Urinary bladder (tissue), 4 donors: ENCODE measurements around the gene MXD1. TPM values are rescaled to one million over a fixed set of nuclear protein-coding genes. Genes with fewer than 3 reads are reported as not detected.
"Not testable (repeated sequence)": the region's sequence is repeated elsewhere in the genome, so short reads cannot be mapped to it uniquely, and the experiment has no call there.

Source experiments
- DNase-seq: peaks from one replicate; pipeline ENCODE4 v3.0.0-alpha.2; 2015; ENCODE audit errors: extremely low spot score
- H3K27ac ChIP-seq: one replicate; pipeline ENCODE4 v1.5.1; 2013; ENCODE audit warnings: low read depth, mild to moderate bottlenecking, moderate library complexity
- H3K36me3 ChIP-seq: one replicate; pipeline ENCODE4 v1.6.1; 2013; ENCODE audit warnings: mild to moderate bottlenecking, moderate library complexity; ENCODE audit not compliant: insufficient read depth
- H3K4me1 ChIP-seq: one replicate; pipeline ENCODE4 v1.6.1; 2013; ENCODE audit warnings: mild to moderate bottlenecking, moderate library complexity; ENCODE audit not compliant: insufficient read depth
- H3K4me3 ChIP-seq: one replicate; pipeline ENCODE4 v1.5.1; 2013; ENCODE audit warnings: low read depth, low read length
- WGBS: extraction: QIAGEN DNeasy Blood & Tissue Kit; methylation state at CpG from one replicate; pipeline ENCODE4 v1.1.7; 2013; 5-methylcytosine and 5-hydroxymethylcytosine counted together
- polyA plus RNA-seq: library from polyadenylated mRNA; stranded (reverse); fragments of 200-250 nt; gene quantifications from one replicate; pipeline ENCODE4 v1.2.3, GENCODE V29; 2013
- total RNA-seq: library from RNA; depleted of rRNA; stranded (reverse); fragments of >200 nt; gene quantifications from one replicate; pipeline ENCODE4 v1.2.3, GENCODE V29; 2014
- donor health status: healthy with polysubstance abuse.
- donor health status: healthy.

The MXD1 gene, protein sequence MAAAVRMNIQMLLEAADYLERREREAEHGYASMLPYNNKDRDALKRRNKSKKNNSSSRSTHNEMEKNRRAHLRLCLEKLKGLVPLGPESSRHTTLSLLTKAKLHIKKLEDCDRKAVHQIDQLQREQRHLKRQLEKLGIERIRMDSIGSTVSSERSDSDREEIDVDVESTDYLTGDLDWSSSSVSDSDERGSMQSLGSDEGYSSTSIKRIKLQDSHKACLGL
- total RNA-seq, result 10.2 TPM
- polyA plus RNA-seq, result 6.5 TPM

GRCh38 chr2:69914950-69915945 is at the start of gene MXD1:
MXD1 (plus strand) TSS chr2:69915109; CDS start chr2:69915331, 222 bp downstream.
- peak within 1 kb of the TSS; percentile 92 for H3K4me3 ChIP-seq
- WGBS, result under 1% methylated on average over 81 of the region's 81 CpGs
- H3K27ac ChIP-seq, result peak within 1 kb of the TSS; percentile 94
- no peaks in the 10 kb centered on the region for H3K36me3 ChIP-seq
- H3K4me1 ChIP-seq, result no peaks in the 10 kb centered on the region
- peak; percentile 100 for DNase-seq

- DNase-seq, result no peak
- no peaks in the 10 kb centered on the region for H3K4me1 ChIP-seq
- 94% methylated on average over 4 of the region's 4 CpGs for WGBS
- H3K4me3 ChIP-seq, result no peak overlapping the region
- H3K27ac ChIP-seq, result no peak overlapping the region
- no peaks in the 10 kb centered on the region for H3K36me3 ChIP-seq
Measured at GRCh38 chr2:69888451-69888850, 26.5 kb upstream of the MXD1 start.

- Histone ChIP-seq H3K27ac (no peak overlapping the region), H3K4me3 (no peak overlapping the region), H3K36me3 (no peaks in the 10 kb centered on the region), H3K4me1 (no peaks in the 10 kb centered on the region)
- DNase-seq, result no peak
Measured at GRCh38 chr2:69889302-69889701, 25.6 kb upstream of the MXD1 start.

DNA sequence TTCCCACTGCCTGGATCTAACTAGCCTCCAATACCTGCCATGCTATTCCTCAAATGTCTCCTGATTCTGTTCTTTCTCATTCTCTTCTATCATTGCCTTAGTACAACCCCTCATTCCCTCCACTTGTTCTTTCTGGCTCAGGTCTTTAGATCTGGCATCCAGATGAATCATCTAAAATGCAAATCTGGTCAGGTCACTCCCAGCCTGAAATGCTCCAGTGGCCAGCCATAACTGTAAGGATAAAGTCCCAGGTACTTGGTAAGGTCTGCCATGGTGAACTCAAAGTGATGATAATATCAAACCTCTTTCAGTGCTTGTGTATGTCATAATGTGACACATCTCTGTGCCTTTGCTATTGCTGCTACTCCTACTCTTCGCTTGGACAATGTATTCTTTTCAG is 24.0 kb upstream of the MXD1 start:
- no peak overlapping the region for H3K4me3 ChIP-seq
- WGBS, result 91% methylated on average over 1 of the region's 1 CpG
- H3K36me3 ChIP-seq, result no peaks in the 10 kb centered on the region
- H3K27ac ChIP-seq, result no peak overlapping the region
- peaks cover 2% of the 10 kb centered on the region for H3K4me1 ChIP-seq
- no peak for DNase-seq

GRCh38 chr2:69892838-69893424 is 22.0 kb upstream of the MXD1 start:
- H3K4me3 ChIP-seq, result peak overlapping the region; percentile 68
- H3K27ac ChIP-seq, result not testable (repeated sequence)
- 92% methylated on average over 7 of the region's 7 CpGs for WGBS

DNA sequence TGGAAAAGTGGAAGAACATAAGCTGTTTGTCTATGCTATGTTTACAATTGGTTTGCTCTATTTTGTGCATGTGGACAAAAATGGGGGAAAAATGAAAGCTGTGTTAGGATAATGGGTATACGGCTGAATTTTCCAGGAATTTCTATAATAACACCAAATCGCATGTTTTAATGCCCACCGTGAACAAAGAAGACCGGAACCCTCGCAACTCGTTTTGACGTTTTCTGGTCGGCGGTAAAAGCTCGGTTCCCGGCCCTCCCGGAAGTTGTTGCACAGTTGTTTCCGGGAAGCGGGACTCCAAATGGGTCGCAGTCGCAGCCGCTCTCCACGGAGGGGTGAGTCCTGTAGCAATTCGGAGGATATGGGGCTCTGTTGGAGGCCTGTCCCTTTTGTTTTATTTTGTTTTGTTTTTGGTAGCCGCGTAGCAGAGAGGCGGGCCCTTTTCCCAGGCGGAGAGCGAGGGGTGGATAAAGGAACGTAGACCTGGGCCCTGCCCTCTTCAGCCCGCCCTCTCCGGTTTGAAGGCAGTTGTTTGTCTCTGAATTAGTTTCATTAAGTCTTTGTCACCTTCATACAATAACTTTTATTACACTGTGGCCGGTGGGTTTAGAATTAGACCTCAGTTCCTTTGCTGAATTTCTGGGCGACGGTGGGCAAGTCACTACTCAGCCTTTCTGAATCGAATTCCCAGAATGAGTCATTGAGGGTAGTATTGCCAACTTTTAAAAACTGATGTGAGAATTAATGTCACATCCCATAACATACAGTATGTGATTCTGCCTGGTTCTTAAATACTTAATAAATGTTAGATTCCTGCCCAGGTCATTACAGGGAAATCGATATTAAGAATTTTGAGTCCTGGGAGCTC is 21.0 kb upstream of the MXD1 start, which contains the start of gene SNRNP27:
Gene SNRNP27, plus strand, starts transcription at position 273 of the 868 bp plus-strand sequence. Its CDS starts 29 bp downstream, at position 302.
- Histone ChIP-seq H3K36me3 (peaks cover 3% of the 10 kb centered on the region), H3K4me3 (peak within 1 kb of the TSS; percentile 68), H3K27ac (peak within 1 kb of the TSS; percentile 70), H3K4me1 (peaks cover 2% of the 10 kb centered on the region)
- peak; percentile 55 for DNase-seq
- WGBS, result under 1% methylated on average over 32 of the region's 32 CpGs

More at GRCh38 chr2:69892838-69893424, 22.0 kb upstream of the MXD1 start:
- not testable (repeated sequence) for H3K36me3 ChIP-seq, DNase-seq, H3K4me1 ChIP-seq

DNA sequence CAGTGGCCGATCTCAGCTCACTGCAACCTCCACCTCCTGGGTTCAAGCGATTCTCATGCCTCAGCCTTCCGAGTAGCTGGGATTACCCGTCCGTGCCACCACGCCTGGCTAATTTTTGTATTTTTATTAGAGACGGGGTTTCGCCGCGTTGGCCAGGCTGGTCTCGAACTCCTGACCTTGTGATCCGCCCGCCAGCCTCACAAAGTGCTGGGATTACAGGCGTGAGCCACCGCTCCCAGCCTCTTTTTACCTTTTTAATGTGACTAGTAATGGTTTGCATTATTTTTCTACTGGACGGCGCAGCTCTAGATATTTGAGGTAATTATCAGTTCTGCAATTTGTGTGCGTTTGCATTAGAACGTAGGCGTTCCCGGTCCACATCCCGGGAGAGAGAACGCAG is 20.2 kb upstream of the MXD1 start:
- DNase-seq, H3K36me3 ChIP-seq, H3K4me1 ChIP-seq: not testable (repeated sequence)
- WGBS, result 26% methylated on average over 23 of the region's 23 CpGs
- Histone ChIP-seq H3K27ac (peak overlapping the region; percentile 1), H3K4me3 (peak overlapping the region; percentile 68)

DNA sequence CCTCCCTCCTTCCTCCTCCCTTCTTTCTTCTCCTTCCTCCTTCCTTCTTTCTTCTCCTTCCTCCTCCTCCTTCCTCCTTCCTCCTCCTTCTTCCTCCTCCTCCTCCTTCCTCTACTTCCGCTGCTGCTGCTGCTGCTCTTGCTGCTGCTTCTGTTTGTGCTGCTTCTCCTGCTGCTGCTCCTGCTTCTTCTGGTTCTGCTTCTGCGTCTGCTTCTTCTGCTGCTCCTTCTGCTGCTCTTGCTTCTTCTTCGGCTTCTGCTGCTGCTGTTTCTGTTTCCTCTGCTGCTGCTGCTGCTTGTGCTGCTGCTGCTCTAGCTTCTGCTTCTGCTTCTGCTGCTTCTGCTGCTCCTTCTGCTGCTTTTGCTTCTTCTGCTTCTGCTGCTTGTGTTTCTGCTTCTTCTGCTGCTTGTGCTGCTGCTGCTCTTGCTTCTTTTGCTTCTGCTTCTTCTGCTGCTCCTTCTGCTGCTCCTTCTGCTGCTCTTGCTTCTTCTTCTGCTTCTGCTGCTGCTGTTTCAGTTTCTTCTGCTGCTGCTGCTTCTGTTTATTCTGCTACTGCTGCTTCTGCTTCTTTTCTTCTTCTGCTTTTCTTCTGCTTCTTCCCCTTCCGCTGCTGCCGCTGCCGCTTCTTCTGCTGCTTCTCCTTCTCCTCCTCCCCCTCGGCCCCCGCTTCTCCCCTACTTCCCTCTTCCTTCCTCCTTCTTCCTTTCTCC is 12.5 kb upstream of the MXD1 start:
- 79% methylated on average over 8 of the region's 8 CpGs for WGBS
- no peak for DNase-seq
- H3K36me3 ChIP-seq, result peaks cover 1% of the 10 kb centered on the region
- H3K4me1 ChIP-seq, result no peaks in the 10 kb centered on the region
- H3K27ac ChIP-seq, result no peak overlapping the region
- H3K4me3 ChIP-seq, result no peak overlapping the region

- H3K27ac ChIP-seq, result no peak overlapping the region
- H3K36me3 ChIP-seq, result no peaks in the 10 kb centered on the region
- no peaks in the 10 kb centered on the region for H3K4me1 ChIP-seq
- no peak overlapping the region for H3K4me3 ChIP-seq
- DNase-seq, result no peak
Measured at GRCh38 chr2:69907216-69907615, 7.7 kb upstream of the MXD1 start.

DNA sequence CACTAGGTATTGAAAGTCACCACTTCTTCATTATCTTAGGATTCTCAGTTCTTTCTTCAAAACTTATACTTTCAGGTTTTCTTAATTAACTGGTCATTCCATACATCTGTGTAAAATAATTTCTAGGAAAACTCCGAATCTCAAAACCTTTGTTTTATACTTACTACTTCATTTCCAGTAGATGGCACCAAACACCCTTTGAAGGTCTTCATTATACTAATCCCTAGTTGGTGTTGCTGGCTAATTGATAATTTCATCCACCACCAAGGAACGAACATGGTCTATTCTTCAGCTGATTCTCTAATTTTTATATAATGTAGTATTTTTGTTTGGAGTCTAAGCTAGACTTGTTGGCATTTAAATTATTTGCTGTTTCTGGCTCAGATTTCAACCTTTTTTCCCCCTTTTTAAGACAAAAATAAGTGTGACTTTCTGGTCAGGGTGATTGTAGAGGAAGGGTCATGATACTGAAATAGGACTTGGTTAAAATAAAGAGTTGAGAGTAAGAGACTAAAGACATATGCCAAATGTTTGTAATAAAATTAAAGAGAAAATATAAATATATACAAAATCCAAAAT is 2.8 kb upstream of the MXD1 start:
- Histone ChIP-seq H3K27ac (no peak overlapping the region), H3K36me3 (no peaks in the 10 kb centered on the region), H3K4me3 (no peak overlapping the region), H3K4me1 (no peaks in the 10 kb centered on the region)
- WGBS, result 3% methylated on average over 2 of the region's 2 CpGs
- no peak for DNase-seq

DNA sequence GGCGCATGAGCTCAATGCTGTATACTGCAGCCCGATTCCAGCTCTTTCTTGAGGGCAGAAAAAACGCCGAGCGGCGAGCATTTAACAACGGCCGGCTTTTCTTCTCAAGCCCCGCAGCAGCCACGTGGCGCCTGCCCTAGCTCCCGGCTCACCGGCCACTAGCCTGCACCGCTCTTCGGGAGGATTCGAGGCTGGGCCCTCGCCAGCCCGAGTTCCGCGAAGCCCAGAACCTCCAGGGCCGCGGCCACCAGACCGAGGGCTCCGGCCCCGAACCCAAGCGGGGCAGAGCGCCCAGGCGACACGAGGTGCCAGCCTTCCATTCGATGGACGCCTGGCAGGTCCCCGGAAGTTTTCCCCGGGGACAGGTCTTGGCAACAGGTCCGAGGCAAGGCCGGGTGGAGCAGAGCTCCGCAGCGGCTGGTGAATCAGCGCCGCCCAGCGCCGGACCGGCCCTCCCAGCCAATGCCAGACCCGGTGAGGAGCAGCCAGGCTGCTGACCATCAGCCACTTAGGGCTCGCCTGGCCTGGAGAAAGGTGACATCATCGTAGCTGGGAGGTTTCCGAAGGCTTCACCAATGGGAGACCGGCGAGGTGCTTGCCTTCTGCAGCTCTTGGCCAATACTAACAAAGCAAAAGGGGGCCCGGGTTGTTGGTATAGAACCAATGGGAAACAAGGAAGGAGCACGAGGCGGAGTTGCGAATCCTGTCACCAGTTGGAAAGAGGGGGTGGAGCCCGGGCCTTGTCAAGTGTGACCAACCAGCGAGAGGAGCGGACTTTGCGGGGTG is 552 bp upstream of the MXD1 start:
- Histone ChIP-seq H3K4me3 (peak overlapping the region; percentile 46), H3K36me3 (no peaks in the 10 kb centered on the region), H3K4me1 (no peaks in the 10 kb centered on the region), H3K27ac (peak overlapping the region; percentile 94)
- DNase-seq, result no peak
- under 1% methylated on average over 56 of the region's 56 CpGs for WGBS

DNA sequence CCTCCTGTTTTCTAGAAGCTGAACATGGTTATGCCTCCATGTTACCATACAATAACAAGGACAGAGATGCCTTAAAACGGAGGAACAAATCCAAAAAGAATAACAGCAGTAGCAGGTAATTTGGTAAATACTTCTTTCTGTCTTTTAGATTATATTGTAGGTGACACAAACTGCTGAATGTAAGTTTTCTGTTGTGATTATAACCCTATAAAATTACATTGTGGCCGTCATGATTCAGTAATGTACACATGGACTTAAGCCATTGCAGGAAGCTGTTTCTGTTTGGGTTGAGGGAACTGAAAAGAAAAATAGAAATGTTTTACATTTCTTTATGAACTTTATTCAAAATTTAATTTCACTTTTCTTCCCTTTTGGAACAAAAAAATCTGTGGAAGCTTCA is 1.2 kb downstream of the MXD1 start:
- 34% methylated on average over 2 of the region's 2 CpGs for WGBS
- DNase-seq, result no peak
- H3K4me1 ChIP-seq, result no peaks in the 10 kb centered on the region
- peak overlapping the region; percentile 92 for H3K4me3 ChIP-seq
- no peaks in the 10 kb centered on the region for H3K36me3 ChIP-seq
- H3K27ac ChIP-seq, result no peak overlapping the region
